Skeletal muscle tissue (tissue), 4 donors: ENCODE data around the gene ZNF543. TPM values are rescaled to one million over a fixed set of nuclear protein-coding genes. Genes with fewer than 3 reads are reported as not detected.
A peak's percentile ranks its signal among the peaks of the same experiment; 100 is the strongest.
"Not testable (repeated sequence)": the region's sequence is repeated elsewhere in the genome, so short reads cannot be mapped to it uniquely, and the experiment has no call there.

Experiments
- H3K27ac ChIP-seq: one replicate; pipeline ENCODE4 v1.7.0; 2013; ENCODE audit warnings: mild to moderate bottlenecking, low read depth, low read length, inconsistent platforms
- H3K27me3 ChIP-seq, 3 donors: one replicate each; pipeline ENCODE4 v1.7.0; 2013; ENCODE audit warnings: low read length in 3 of 3; ENCODE audit not compliant: control insufficient read depth in 3 of 3, insufficient read depth in 3 of 3
- H3K36me3 ChIP-seq, 3 donors: one replicate each; pipeline ENCODE4 v1.7.0; 2013; ENCODE audit warnings: low read length in 3 of 3; ENCODE audit not compliant: control insufficient read depth in 3 of 3, insufficient read depth in 3 of 3
- H3K4me1 ChIP-seq, 3 donors: one replicate each; pipeline ENCODE4 v1.7.0; 2013; ENCODE audit warnings: low read length in 3 of 3, mild to moderate bottlenecking in 3 of 3; ENCODE audit not compliant: control insufficient read depth in 3 of 3, insufficient read depth in 3 of 3
- H3K4me3 ChIP-seq, 3 donors: one replicate each; pipeline ENCODE4 v1.7.0; 2013; ENCODE audit warnings: low read length in 3 of 3
- H3K9ac ChIP-seq, 3 donors: one replicate each; pipeline ENCODE4 v1.7.0; 2013; ENCODE audit warnings: low read length in 3 of 3, mild to moderate bottlenecking in 3 of 3, moderate library complexity in 2 of 3, low read depth in 1 of 3
- H3K9me3 ChIP-seq, 3 donors: one replicate each; pipeline ENCODE4 v1.7.0; 2013; ENCODE audit warnings: low read length in 3 of 3; ENCODE audit not compliant: control insufficient read depth in 3 of 3
- total RNA-seq: library from RNA; depleted of rRNA; stranded (reverse); fragments of >200 nt; gene quantifications from one replicate; pipeline ENCODE4 v1.2.3, GENCODE V29; 2014
- donor health status: Osteomylitis.

The ZNF543 gene
- total RNA-seq, 1 donor from 2014 or later, result 18.8 TPM

DNA sequence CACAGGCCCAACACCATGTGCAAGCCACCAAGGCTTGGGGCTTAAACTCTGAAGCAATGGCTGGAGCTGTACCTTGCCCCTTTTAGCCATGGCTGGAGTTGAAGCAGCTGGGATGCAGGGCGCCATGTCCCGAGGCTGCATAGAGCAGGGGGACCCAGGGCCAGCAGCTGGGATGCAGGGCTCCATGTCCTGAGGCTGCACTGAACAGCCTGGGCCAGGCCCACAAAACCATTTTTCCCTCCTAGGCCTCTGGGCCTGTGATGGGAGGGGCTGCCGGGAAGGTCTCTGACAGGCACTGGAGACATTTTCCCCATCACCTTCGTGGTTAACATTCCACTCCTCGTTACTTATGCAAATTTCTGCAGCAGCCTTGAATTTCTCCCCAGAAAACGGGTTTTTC lies 53.9 kb downstream of the ZNF543 start:
- no peak overlapping the region for H3K27ac ChIP-seq
- H3K9me3 ChIP-seq, result peaks cover 8 to 11% (median 8%) of the 10 kb centered on the region in 3 donors
- no peaks in the 10 kb centered on the region for H3K27me3 ChIP-seq
- no peaks in the 10 kb centered on the region for H3K4me1 ChIP-seq
- peaks cover 39 to 55% (median 47%) of the 10 kb centered on the region in 3 donors for H3K36me3 ChIP-seq
- H3K9ac ChIP-seq, result no peak overlapping the region
- no peak overlapping the region for H3K4me3 ChIP-seq

DNA sequence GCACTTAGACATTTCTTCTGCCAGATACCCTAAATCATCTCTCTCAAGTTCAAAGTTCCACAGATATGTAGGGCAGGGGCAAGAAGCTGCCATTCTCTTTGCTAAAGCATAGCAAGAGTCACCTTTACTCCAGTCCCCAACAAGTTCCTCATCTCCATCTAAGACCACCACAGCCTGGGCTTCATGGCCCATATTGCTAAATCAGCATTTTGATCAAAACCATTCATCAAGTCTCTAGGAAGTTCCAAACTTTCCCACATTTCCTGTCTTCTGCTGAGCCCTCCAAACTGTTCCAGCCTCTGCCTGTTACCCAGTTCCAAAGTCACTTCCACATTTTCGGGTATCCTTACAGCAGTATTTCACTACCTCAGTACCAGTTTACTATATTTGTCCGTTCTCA lies 54.4 kb downstream of the ZNF543 start:
- H3K4me3 ChIP-seq, H3K27me3 ChIP-seq, H3K4me1 ChIP-seq, H3K9ac ChIP-seq, H3K27ac ChIP-seq: not testable (repeated sequence)
- H3K36me3 ChIP-seq, result peaks cover 39 to 55% (median 47%) of the 10 kb centered on the region in 3 donors
- peaks cover 8 to 11% (median 10%) of the 10 kb centered on the region in 3 donors for H3K9me3 ChIP-seq

DNA sequence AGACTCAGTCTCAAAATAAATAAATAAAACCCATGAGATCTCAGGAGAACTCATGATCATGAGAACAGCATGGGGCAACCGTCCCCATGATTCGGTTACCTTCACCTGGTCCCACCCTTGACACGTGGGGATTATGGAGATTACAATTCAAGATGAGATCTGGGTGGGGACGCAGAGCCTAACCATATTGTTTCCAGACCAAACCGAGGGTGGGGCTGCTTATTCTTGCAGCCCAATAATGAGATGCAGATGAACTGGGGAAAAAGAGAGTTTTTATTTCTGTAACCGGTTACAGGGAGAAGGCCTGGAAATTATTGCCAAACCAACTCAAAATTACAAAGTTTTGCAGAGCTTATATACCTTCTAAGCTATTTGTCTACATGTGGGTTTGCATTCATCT lies 55.9 kb downstream of the ZNF543 start:
- no peak overlapping the region for H3K27ac ChIP-seq
- H3K4me1 ChIP-seq, result no peaks in the 10 kb centered on the region
- no peak overlapping the region for H3K4me3 ChIP-seq
- H3K9me3 ChIP-seq, result peaks cover 8 to 11% (median 10%) of the 10 kb centered on the region in 3 donors
- no peaks in the 10 kb centered on the region for H3K27me3 ChIP-seq
- H3K9ac ChIP-seq, result no peak overlapping the region
- H3K36me3 ChIP-seq, result peaks cover 39 to 55% (median 46%) of the 10 kb centered on the region in 3 donors

- Histone ChIP-seq H3K9me3 (peaks cover 8 to 11% (median 10%) of the 10 kb centered on the region in 3 donors), H3K27me3 (no peaks in the 10 kb centered on the region), H3K4me1 (no peaks in the 10 kb centered on the region), H3K36me3 (peaks cover 33 to 40% (median 37%) of the 10 kb centered on the region in 3 donors), H3K4me3 (peak overlapping the region in 1 of 3 donors; percentile 20), H3K9ac (no peak overlapping the region), H3K27ac (no peak overlapping the region)
Observed at GRCh38 chr19:57377498-57378146, 57.4 kb downstream of the ZNF543 start.

Other genes starting within 250 kb of the ZNF543 start
- not detected for gene USP29, start 200.5 kb upstream of the ZNF543 start, total RNA-seq
- not detected for gene ZIM3, start 175.3 kb upstream of the ZNF543 start, total RNA-seq
- gene DUXA, start 153.0 kb upstream of the ZNF543 start, total RNA-seq, result 0.52 TPM
- 24.0 TPM for gene ZNF264, start 129.0 kb upstream of the ZNF543 start, total RNA-seq
- not detected for gene AURKC, start 89.4 kb upstream of the ZNF543 start, total RNA-seq
- 26.1 TPM for gene ZNF805, start 79.8 kb upstream of the ZNF543 start, total RNA-seq
- gene ZNF460, start 40.0 kb upstream of the ZNF543 start, total RNA-seq, result 101 TPM
- 16.2 TPM for gene ZNF304, start 30.8 kb downstream of the ZNF543 start, total RNA-seq
- 25.1 TPM for gene TRAPPC2B, start 43.1 kb downstream of the ZNF543 start, total RNA-seq
- gene ZNF547, start 43.1 kb downstream of the ZNF543 start, total RNA-seq, result 3.1 TPM
- 27.7 TPM for gene ZNF548, start 69.4 kb downstream of the ZNF543 start, total RNA-seq
- gene ZNF17, start 90.7 kb downstream of the ZNF543 start, total RNA-seq, result 14.1 TPM
- gene ZNF749, start 114.9 kb downstream of the ZNF543 start, total RNA-seq, result 13.6 TPM
- 1.0 TPM for gene VN1R1, start 136.7 kb downstream of the ZNF543 start, total RNA-seq
- 15.1 TPM for gene ZNF772, start 157.1 kb downstream of the ZNF543 start, total RNA-seq
- gene ZNF419, start 167.3 kb downstream of the ZNF543 start, total RNA-seq, result 9.9 TPM
- gene ZNF773, start 179.5 kb downstream of the ZNF543 start, total RNA-seq, result 9.9 TPM
- gene ZNF549, start 206.9 kb downstream of the ZNF543 start, total RNA-seq, result 8.9 TPM
- 6.3 TPM for gene ZNF550, start 239.4 kb downstream of the ZNF543 start, total RNA-seq